Measurements from ENCODE around the gene TUT1. TPM values are rescaled to one million over a fixed set of nuclear protein-coding genes. Genes with fewer than 3 reads are reported as not detected.
"Not testable (repeated sequence)": the region's sequence is repeated elsewhere in the genome, so short reads cannot be mapped to it uniquely, and the experiment has no call there.

The TUT1 gene
- total RNA-seq, 2 donors from 2014 or later = 11.1 to 26.2 TPM

DNA sequence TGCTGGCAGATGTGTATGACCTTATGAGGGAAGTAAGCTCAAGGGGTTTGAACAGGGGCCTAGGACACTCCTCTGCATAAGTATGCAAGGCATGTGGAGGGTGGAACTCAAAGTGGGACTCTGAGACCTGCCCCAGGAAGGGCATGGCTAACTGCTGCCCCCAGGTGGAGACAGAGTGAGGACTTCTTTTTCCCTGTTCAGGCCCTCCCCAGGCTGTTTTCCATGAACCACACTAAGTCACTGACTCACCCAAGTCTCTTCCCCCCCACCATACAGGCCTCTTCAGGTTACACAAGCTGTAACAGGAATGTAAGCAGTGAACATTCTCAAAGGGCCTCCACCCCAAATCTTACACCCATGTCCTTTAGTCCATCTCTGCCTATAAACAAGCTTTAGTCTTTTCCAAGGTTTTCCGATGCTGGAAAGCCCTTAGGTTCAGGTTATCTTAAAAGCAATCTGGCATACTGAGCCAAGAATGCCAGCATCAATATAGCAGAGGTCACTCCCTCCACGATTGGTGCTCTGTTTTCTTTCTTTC lies 30.7 kb downstream of the TUT1 start:
- Histone ChIP-seq H3K4me3 (no peak overlapping the region), H3K4me1 (peaks cover 17% of the 10 kb centered on the region), H3K36me3 (peaks cover 15% of the 10 kb centered on the region), H3K9me3 (no peaks in the 10 kb centered on the region), H3K27me3 (no peaks in the 10 kb centered on the region), H3K9ac (ENCODE audit: low read depth in 2 of 2, low read length in 2 of 2) (peak overlapping the region in 1 of 2 donors; percentile 21), H3K27ac (peak overlapping the region; percentile 67)
- peak; percentile 92 for DNase-seq
- TF ChIP-seq, protein P1, sequence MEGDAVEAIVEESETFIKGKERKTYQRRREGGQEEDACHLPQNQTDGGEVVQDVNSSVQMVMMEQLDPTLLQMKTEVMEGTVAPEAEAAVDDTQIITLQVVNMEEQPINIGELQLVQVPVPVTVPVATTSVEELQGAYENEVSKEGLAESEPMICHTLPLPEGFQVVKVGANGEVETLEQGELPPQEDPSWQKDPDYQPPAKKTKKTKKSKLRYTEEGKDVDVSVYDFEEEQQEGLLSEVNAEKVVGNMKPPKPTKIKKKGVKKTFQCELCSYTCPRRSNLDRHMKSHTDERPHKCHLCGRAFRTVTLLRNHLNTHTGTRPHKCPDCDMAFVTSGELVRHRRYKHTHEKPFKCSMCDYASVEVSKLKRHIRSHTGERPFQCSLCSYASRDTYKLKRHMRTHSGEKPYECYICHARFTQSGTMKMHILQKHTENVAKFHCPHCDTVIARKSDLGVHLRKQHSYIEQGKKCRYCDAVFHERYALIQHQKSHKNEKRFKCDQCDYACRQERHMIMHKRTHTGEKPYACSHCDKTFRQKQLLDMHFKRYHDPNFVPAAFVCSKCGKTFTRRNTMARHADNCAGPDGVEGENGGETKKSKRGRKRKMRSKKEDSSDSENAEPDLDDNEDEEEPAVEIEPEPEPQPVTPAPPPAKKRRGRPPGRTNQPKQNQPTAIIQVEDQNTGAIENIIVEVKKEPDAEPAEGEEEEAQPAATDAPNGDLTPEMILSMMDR (IDR thresholded peaks at IDR 0.05) = peak; percentile 76
- intact Hi-C loops (cut with DNase I) = loop anchor here (5.0 kb wide), 2 partner anchors 63 to 138 kb away; no protein-coding TSS in a partner anchor

DNA sequence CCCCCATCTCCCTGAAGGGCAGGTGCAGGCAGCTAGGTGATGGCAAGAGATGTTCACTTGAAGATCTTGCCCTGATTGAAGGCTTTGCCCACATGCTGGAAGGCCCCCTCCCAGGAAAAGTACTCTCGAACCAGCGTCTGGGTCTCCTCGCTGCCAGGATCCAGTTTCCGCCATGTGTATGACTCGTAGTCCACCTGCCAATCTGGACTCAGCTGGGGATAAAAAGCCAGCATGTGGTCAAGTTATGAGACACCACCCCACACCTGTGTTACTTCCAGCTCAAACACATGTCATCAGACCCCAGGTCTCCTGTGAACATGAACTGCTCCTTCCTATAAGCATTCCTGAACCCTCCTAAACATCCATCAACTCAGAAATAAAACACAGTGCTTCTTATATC lies 31.7 kb downstream of the TUT1 start:
- Histone ChIP-seq H3K36me3 (peaks cover 15% of the 10 kb centered on the region), H3K27ac (peak overlapping the region; percentile 67), H3K4me1 (peaks cover 27% of the 10 kb centered on the region)
- not testable (repeated sequence) for H3K9me3 ChIP-seq; H3K4me3 ChIP-seq; H3K27me3 ChIP-seq; H3K9ac ChIP-seq (ENCODE audit: low read depth in 2 of 2, low read length in 2 of 2); DNase-seq
- intact Hi-C loops (cut with DNase I) = loop anchor here (5.0 kb wide), 3 partner anchors 62 to 157 kb away; no protein-coding TSS in a partner anchor

DNA sequence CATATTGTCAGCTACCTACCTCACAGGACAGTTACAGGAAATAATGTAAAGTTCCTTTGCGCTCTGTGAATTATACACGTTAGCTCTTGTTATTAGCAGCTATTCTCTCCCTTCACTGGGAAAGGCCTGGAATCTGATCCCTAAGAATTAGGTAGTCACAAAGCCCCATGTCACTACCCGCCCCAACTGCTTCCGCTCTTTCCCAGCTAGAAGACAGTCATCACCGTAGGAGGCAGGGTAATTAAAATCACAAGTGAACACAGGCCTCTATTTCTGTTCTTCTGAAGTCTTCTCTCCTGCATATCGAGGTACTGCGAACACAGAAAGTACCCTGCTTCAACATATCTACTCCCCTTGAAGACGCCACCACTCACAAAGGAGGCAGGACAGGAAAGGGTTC lies 32.1 kb downstream of the TUT1 start:
- H3K4me3 ChIP-seq = no peak overlapping the region
- H3K27me3 ChIP-seq = no peaks in the 10 kb centered on the region
- intact Hi-C loops (cut with DNase I) = loop anchor here (5.0 kb wide), 1 partner anchor 157 kb away; no protein-coding TSS in a partner anchor
- peaks cover 15% of the 10 kb centered on the region for H3K36me3 ChIP-seq
- no peak for DNase-seq
- TF ChIP-seq, protein P1 (IDR thresholded peaks at IDR 0.05) = no peak
- H3K9me3 ChIP-seq = no peaks in the 10 kb centered on the region
- H3K27ac ChIP-seq = no peak overlapping the region
- no peak overlapping the region for H3K9ac ChIP-seq (ENCODE audit: low read depth in 2 of 2, low read length in 2 of 2)
- peaks cover 31% of the 10 kb centered on the region for H3K4me1 ChIP-seq

DNA sequence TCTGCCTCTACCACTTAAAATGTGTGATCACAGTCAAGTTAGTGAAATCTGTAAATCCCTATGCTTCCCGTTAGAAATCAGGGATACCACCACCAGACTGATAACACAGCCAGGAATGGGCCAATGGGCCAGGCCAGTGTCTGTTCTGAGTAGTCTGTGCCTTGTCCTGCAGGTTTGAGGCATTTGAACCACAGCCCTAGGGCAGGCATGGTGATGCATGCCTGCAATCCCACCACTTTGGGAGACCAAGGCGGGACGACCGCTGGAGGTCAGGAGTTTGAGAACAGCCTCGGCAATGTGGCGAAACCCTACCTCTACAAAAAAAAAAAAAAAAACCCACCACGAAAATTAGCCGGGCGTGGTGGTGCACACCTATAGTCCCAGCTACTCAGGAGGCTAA lies 32.7 kb downstream of the TUT1 start:
- Histone ChIP-seq H3K27ac (no peak overlapping the region), H3K4me3 (no peak overlapping the region), H3K4me1 (peaks cover 34% of the 10 kb centered on the region), H3K9ac (ENCODE audit: low read depth in 2 of 2, low read length in 2 of 2) (no peak overlapping the region), H3K9me3 (no peaks in the 10 kb centered on the region), H3K36me3 (peaks cover 15% of the 10 kb centered on the region), H3K27me3 (no peaks in the 10 kb centered on the region)
- intact Hi-C loops (cut with DNase I) = loop anchor here (5.0 kb wide), 1 partner anchor 156 kb away; no protein-coding TSS in a partner anchor
- TF ChIP-seq, protein P1 (IDR thresholded peaks at IDR 0.05) = no peak
- DNase-seq = no peak

DNA sequence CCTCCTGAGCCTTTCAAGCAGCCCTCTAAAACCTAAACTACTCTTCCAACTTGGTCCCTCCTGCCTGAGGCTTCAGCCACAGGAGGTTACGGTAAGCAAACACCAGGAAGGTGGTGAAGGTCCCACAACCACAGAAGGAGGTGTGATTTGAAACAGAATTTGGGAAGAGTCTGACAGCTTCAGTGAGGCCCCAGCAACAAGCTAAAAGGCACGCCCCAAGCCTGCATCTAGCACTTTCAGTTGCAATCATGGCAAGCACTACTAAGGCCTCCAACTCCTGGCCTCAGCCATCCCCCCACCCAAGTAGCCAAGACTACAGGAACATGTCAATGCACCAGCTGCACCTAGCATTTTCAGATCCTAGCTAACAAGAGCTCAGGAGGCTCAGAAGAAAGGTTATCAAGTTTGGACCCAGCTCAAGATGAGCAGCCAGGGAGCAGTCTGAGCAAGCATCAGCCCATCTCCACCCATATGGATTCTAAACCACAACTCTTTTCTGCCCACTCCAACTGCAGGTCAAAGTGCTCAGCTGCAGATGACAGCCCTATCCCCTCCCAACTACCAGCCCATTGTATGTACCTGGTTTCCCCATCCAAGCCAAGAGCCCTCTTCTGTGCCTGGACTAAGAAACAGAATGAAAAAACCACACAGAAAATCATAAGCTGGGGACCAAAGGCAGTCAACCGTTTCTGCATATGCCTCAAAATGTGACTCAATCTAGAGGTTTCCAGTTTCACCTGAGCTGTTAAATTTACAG lies 34.3 kb downstream of the TUT1 start:
- intact Hi-C loops (cut with DNase I) = loop anchor here (5.0 kb wide), 1 partner anchor 155 kb away; no protein-coding TSS in a partner anchor
- Histone ChIP-seq H3K4me3 (peak overlapping the region; percentile 7), H3K4me1 (peaks cover 43% of the 10 kb centered on the region)

More for the DNA sequence above, 34.3 kb downstream of the TUT1 start:
- no peak for DNase-seq
- TF ChIP-seq, protein P1 (IDR thresholded peaks at IDR 0.05) = no peak
- Histone ChIP-seq H3K36me3 (peaks cover 15% of the 10 kb centered on the region), H3K9ac (ENCODE audit: low read depth in 2 of 2, low read length in 2 of 2) (peak overlapping the region; percentile 61 to 90), H3K27ac (peak overlapping the region; percentile 92), H3K9me3 (no peaks in the 10 kb centered on the region), H3K27me3 (no peaks in the 10 kb centered on the region)
